ENCODE measurements around the gene SYNGR3.

- TF ChIP-seq, protein P1, sequence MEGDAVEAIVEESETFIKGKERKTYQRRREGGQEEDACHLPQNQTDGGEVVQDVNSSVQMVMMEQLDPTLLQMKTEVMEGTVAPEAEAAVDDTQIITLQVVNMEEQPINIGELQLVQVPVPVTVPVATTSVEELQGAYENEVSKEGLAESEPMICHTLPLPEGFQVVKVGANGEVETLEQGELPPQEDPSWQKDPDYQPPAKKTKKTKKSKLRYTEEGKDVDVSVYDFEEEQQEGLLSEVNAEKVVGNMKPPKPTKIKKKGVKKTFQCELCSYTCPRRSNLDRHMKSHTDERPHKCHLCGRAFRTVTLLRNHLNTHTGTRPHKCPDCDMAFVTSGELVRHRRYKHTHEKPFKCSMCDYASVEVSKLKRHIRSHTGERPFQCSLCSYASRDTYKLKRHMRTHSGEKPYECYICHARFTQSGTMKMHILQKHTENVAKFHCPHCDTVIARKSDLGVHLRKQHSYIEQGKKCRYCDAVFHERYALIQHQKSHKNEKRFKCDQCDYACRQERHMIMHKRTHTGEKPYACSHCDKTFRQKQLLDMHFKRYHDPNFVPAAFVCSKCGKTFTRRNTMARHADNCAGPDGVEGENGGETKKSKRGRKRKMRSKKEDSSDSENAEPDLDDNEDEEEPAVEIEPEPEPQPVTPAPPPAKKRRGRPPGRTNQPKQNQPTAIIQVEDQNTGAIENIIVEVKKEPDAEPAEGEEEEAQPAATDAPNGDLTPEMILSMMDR (IDR thresholded peaks at IDR 0.05) = no peak
- TF ChIP-seq POLR2AphosphoS5 (IDR thresholded peaks at IDR 0.05) = no peak
Measured at GRCh38 chr16:1980030-1980769, 9.6 kb upstream of the SYNGR3 start.

Data from prostate gland (tissue), 2 donors.